Brain pericyte (primary cell): ENCODE data around the gene CNOT6L.

Experiments used
- DNase-seq: peaks from one replicate; pipeline ENCODE4 v3.0.0-alpha.2; 2012; ENCODE audit warnings: low read depth, low spot score

The CNOT6L gene

DNA sequence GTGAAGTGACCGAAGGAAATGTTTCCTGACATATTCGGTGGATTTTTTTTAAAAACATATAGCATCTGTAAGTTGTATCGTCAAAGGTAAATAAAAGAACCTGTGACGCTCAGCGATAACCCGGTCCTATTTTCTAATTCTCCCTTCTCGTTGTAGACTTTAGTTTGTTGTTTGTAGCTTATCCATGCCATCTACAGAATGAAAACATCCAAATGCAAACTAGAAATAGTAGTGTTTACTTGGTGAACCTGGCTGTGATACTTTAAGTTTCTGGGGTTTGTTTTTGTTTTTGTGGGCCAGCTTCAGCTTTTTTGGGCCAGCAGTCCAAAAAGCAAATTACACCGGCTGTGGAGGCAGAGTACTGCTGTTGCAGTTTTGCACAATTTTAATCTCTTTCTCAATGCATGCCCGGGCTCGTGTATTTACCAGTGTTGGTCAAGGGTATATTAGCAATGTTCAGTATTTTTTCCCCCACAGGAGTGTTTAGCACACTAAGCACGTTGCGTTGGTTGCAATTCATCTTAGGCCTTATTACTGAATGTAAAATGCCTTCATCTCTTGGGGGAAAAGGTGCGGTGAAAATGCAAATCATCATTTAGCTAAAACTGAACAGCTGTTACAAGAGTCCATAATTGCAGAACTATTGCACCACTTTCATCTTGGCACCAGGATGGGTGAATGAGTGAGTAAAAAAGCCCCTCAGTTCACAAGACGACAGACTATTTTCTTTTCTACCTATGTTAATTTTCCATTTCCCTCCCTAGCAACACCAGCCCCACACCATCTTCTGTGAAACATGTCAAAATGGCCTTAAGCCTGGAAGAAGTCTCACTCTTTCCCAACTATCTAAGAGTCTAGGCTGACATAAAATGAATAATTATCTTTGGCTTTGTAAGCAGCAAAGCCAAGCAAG lies 1.7 kb upstream of the CNOT6L start:
- no peak for DNase-seq

DNA sequence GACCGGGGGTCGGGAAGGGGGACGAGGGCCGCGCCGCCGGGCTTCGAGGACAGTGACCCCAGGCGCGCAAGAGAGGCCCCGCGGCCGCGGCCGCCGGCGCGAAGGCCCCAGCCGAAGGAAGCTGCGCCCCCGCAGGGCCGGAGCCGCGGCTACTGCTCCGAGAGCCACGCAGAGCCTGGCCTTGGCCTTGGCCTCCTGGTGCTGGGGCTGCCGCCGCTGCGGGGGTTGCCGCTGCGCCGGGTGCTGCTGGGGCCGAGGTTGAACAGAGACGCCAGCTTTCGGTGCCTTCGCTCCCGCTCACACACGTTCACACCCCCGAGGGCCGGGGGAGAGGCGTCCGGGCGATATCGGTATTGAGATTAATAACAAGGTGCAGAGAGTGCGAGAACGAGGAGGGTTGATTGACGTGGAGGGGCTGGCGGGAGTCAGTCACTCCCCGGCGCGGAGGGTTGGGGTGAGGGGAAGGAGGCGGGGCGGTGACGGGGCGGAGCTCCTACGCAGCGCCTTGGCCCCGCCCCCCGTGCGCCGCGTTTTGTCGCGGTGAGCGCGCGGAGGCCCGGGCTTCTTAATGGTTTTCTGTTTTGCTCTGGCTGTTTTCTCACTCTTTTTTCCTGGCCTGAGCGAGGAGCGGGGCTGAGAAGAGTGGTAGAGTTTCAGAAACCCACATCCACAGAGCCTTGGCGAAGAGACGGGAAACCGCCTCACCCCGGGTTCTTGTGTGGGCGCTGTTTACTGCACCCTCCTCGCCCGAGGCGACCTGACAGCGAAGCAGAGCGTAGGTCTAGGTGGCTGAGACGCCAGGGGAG lies 878 bp upstream of the CNOT6L start:
- DNase-seq = peak; percentile 53

DNA sequence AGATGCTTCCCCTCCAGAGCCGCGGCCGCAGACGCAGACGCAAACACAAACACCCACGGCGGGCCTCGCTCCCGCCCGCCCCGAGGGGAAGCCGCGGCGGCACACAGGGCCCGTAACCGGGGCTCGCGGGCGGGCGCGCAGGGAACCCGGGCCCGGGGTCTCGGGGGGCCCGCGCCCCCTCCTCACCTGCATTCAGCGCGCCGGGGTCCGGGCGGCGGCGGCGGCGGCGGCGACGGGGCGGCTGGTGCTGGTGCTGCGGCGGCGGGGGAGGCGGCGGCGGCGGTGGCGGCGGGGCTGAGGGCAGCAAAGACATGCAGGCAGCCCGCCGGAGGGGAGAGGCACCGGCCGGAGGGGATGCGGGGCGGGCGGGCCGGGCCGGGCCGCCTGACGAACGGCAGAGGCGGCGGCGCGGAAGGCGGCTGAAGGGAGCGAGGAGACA lies 255 bp upstream of the CNOT6L start:
- DNase-seq = no peak

DNA sequence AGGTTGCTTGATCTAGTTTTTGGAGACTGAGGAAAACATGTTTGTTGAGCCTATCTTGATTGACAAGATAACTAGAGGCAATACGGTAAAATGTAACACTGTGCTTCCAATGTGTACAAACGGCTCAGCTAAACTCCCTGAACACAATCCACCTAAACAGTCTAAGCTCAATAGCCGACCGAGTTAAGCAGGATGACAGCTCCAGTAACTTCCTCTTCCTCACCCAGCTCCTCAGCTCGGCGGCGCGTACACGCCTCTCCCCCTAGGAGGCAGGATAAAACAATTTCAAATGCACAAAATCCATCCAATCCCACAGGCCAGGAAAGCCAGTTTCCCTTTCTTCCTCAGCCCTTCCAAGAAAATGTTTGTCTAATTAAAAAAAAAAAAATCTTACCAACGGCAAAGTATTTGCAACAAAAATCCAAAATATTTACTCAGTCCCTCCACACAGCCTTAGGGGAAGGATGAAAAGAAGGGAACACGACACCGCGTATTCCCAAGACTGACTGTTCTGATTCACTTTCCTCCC lies 1.0 kb downstream of the CNOT6L start:
- DNase-seq = peak; percentile 60

DNA sequence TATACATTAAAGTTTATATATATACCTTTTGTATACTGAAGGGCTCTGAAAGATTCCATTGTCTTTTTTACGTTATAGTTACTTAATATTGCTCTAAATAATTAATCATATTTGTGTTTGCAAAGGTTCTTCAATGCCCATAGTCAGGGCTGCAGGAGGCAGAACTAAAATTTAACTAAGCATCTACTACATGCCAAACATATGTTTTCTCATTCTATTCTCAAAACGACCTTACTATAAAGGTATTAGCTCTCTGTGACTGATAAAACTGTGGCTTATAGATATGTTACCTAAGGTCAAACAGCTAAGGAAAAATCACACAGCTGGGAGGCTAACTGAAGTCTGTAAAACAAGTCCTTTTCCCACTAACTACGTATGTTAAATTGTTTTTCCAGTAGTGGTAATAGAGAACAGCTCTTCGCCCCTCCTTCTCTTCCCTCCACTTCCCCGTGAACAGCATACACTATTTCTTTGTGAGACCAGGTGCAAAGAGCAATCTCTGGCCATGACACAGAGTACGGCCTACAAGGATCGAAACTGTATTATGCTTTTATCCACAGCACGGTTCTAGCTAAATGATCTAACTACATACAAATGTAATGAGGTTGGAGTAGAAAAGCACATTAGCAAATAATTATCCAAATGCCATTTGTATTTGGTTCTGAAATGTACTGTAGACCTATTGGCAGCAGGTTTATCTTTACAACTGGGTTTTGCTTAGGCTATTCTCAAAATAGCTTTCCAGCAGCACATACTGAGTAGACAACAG lies 1.7 kb downstream of the CNOT6L start:
- no peak for DNase-seq

DNA sequence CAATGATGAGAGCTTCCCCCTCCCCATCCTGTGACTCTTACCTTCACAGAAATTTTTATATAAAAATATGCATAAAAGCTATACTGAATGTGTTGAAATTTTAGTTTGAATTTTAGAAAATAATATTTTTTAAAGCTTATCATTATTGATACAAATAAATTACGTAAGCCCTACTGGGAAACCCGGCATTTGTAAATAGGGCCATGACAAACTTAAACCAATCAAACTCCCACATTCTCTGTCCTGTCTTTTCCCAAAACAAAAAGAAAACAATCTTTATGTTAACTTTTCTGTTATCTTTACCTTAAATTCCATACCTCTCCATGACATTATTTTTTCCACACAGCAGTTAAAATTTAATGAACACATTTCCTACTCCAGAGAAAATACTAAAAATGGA lies 2.6 kb downstream of the CNOT6L start:
- DNase-seq = no peak

DNA sequence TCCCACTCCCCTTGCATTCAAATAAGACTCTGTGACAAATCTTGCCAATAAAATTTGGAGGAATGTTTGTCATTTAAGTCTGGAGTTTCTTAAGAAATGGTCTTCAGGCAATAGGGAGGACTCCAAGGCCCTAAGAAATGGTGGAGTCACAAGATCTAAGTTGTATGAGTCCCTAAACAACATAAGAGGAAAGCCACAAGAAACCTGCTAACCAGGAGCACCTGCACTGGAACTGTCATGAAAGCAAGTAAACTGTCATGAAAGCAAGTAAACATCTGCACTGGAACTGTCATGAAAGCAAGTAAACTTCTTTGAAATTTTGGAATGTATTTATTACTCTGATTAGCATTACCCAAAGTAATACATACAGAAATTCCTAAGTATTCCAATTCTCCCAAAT lies 3.5 kb downstream of the CNOT6L start:
- no peak for DNase-seq

DNA sequence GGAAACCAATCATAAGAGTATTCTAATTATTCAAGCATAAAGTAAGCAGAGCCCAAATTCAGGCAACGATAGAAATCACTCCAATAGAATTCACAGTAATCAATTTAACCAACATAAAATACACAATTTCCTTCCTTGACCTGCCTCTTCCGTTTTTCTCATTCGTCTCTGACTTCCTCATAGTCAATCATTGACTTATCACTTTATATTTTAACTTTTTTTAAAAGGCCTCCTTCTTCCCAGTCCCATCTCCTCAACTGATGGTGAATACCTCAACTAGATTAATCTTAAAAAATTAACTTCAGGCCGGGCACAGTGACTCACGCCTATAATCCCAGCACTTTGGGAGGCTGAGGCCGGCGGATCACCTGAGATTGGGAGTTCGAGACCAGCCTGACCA lies 13.3 kb downstream of the CNOT6L start:
- no peak for DNase-seq

DNA sequence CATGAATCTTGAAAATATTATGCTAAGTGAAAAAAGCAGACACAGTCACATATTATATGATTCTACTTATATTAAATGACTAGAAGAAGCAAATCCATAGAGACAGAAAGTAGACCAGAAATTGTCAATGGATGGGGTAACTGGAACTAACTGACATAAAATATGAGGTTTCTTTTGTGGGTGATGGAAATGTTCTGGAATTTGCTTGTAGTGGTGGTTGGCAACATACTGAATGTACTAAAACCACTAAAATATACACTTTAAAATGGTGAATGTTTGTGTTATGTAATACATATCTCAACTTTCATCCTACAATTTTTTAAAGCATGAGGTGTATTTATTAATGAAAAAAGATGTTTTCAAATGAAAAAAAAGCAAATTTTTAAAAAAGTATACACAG lies 14.7 kb downstream of the CNOT6L start:
- no peak for DNase-seq

DNA sequence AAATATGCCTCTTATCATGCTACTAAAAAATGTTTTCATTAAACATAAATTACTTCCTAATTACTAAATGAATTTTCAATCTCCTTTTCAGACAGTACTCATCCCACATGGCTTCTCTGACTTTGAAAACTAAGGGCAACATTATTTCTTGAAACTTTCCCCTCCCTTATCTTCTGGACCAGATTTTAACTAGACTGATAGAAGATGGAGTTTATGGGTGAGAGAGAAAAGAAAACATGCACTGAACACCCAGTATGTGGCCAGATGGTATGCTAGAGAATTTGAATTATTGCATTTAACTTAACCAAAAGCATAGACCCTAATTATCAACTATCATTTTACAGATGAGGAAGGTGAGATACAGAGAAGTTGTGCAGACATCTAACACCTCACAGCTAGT lies 16.8 kb downstream of the CNOT6L start:
- no peak for DNase-seq

DNA sequence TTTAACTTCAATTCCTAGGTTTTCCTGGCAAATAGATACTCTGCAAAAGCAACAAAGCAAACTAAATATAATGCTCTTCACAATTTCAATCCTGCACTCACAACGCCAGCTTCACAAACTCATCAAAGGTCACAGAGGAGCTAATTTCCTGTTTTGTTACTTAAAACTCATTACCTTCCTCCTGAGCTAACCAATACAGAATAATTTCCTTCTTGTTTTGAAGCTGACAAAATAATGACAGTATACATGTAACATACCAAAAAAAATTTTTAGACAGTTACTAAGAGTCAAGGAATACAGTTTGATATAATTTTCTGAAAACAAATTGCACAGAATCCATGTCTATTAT lies 17.9 kb downstream of the CNOT6L start:
- no peak for DNase-seq

DNA sequence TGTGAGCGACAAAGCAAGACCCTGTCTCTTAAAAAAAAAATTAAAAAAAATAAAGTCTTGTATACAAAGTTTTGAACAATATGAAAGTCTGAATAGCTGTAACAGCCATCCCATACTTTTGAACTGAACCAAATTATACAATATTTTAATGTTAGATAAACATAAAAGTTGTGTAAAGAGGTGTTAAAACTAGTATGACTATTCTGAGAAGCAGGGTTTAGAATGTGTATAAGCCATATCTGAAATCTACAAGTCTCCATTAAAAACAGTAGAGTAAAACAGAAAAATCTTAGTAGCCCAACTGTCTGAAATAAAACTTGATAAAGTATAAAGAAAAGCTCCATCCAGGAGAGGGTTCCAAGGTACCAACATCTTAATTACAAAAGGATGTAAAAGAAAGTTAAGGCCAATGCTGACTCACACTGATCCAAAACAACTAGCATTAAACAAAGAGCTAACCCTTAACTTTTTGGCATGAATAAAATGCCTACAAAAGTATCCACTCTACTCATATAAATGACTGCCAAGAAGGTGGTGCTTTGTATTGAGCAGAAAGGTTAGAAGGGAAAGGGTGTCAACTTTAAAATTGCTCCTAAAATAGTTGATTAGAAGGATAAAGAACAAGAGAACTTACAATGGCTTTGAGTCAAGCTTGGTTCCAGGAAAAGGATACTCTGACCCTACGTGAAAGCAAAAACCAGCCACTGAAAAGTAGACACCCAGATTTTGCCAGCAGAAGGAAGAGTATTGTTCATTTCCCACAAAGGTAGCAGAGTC lies 18.5 kb downstream of the CNOT6L start:
- no peak for DNase-seq

DNA sequence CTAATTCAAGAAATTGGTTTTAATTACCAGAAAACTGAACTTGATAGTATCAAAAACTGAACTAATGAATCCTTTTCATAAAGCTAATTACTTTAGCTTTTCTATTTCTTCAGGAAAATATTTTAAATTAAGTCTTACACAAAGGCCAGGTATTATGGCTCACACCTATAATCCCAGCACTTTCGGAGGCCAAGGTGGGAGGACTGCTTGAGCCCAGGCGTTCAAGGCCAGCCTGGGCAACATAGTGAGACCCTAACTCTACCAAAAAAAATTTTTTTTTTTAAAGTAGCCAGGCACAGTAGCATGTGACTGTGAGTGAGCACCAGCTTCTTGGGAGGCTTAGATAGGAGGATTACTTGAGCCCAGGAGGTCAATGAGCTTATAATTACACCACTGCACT lies 19.1 kb downstream of the CNOT6L start:
- DNase-seq = no peak

DNA sequence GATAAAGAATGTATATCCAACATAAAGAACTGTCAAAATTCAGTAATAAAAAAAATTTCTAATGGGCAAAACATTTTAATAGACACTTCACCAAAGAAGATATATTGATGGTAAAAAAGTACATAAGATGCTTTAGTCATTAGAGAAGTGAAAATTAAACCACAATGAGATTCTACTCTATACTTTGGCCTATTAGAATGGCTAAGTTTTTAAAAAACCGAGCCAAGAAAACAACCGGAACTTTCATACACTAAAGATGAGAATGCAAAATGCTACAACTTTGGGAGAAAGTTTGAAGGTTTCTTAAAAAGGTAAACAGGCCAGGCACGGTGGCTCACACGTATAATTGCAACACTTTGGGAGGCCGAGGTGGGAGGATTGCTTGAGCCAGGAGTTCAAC lies 20.8 kb downstream of the CNOT6L start:
- DNase-seq = no peak

DNA sequence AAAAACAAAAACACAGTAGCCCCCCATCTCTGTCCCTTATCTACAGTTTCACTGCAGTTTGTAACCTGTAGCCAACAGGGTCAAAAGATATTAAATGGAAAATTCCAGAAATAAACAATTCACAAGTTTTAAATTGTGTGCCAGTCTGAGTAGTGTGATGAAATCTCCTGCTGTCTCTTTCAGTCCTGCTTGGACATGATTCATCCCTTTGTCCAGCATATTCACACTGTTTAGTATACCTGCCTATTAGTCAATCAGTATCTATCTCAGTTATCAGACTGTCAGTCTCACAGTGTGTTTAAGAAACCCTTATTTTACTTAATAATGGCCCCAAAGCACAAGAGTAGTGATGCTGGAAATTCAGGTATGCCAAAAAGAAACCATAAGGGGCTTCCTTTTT lies 21.9 kb downstream of the CNOT6L start:
- no peak for DNase-seq

DNA sequence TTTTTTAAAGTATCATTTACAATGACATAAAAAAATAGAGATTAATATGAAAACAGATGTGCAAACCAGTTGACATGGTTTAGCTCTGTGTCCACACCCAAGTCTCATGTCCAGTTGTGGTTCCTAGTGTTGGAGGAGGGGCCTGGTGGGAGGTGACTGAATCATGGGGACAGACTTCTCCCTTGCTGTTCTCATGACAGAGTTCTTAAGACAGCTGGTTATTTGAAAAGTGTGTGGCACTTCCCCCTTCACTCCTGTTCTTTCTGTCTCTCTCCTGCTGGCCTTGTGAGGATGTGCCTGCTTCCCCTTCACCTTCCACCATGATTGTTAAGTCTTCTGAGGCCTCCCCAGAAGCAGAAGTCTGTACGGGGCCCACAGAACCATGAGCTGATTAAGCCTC lies 23.8 kb downstream of the CNOT6L start:
- DNase-seq = no peak

DNA sequence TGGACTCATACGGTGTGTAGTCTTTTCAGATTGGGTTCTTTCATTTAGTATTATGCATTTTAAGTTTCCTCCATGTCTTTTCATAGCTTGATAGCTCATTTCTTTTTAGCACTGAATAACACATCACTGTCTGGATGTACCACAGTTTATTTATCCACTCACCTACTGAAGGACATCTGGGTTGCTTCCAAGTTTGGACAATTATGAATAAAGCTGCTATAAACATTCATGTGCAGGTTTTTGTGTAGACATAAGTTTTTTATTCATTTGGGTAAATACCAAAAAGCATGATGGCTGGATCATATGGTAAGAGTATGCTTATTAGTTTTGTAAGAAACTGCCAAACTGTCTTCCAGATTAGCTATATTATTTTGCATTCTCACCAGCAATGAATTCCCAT lies 29.0 kb downstream of the CNOT6L start:
- no peak for DNase-seq

DNA sequence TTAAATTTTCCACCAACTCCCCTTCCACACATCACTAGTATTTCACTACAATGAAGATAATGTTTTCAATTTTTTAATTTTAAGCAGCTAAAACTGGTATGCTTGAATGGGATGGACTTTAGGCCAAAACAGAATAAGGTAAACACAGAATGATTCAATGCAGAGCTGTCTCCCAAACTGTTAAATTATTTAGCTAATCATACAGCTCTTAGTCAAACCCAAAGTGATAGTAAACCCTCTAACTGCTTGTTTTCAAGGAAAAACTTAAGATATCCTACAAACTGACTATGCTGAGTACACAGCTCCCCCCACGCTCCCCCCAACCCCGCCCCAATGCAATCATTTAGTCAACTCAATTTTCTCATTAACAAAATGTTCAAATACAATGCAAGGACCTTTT lies 30.2 kb downstream of the CNOT6L start:
- no peak for DNase-seq

DNA sequence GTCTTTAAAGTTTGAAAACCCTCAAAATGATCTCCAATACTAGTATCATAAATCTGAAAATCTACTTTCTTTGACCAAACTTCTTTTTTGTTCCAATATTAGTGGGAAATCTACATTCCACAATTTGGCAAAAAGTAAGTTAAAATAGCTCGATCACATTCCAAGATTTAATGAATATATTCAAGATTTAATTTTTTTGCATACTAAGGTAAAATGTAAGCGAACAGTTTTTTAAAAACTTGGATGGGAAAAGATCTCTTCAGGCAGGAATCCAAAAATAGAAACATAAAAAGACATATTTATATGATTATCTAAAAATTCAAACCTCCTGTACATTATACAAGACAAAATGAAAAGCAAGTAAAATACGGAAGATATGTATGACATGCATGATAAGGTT lies 31.2 kb downstream of the CNOT6L start:
- DNase-seq = no peak

DNA sequence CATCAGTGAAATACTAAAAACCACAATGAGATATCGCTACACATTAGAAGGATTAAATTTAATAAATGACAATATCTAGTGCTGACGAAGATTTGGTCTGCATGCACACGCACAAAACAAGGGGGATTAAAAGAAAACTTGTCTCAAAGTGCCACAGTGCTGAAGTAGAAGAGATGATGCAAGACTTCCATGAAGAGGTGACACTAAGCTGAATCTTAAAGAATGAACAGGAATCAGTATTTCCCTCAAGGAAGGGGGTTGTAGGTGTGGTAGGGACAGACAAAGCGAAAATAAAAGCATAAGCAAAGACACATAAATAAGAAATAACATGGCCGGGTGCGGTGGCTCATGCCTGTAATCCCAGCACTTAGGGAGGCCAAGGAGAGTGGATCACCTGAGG lies 33.5 kb downstream of the CNOT6L start:
- no peak for DNase-seq

DNA sequence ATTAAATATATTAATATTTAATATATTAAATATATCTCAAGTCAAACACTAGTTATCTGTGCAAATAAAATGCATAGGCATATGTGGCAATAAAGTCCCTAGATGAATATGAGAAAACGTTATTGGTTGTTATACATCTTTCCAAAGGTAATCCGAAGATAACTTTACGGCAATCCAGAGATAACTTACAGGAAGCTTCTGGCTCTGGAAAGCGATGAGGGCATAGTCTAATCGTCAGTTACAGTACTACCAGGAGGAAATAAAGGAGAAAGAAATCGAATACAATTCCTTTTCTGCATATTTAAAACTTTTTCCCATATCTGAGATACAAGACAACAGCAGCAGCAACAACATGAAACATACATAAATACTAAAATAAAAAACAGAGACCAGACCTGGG lies 35.3 kb downstream of the CNOT6L start:
- no peak for DNase-seq
